HAP-1 (cell line): ENCODE measurements around the gene GRP.

ENCODE experiments used
- DNase-seq, 2 experiments: peaks; one replicate each; pipeline ENCODE4 v3.0.0-alpha.2; 2016 to 2020; ENCODE audit warnings: low spot score in 2 of 2
- H3K27me3 ChIP-seq: fragments of 250-450 bp; sonication (Bioruptor Pico); 2 replicates; pipeline ENCODE4 v1.5.1; 2020; ENCODE audit warnings: low read depth, mild to moderate bottlenecking, moderate library complexity
- H3K36me3 ChIP-seq: fragments of 250-450 bp; sonication (Bioruptor Pico); replicated peaks from 2 replicates; pipeline ENCODE4 v1.5.1; 2020; ENCODE audit warnings: mild to moderate bottlenecking
- H3K4me1 ChIP-seq: fragments of 250-450 bp; sonication (Bioruptor Pico); 2 replicates; pipeline ENCODE4 v1.5.1; 2020; ENCODE audit warnings: mild to moderate bottlenecking
- H3K4me3 ChIP-seq: fragments of 250-450 bp; sonication (Bioruptor Pico); 2 replicates; pipeline ENCODE4 v1.5.1; 2020; ENCODE audit warnings: mild to moderate bottlenecking, moderate library complexity
- H3K9me3 ChIP-seq: fragments of 250-450 bp; sonication (Bioruptor Pico); 2 replicates; pipeline ENCODE4 v1.5.1; 2020; ENCODE audit warnings: mild to moderate bottlenecking, moderate library complexity
- in situ Hi-C: fragments of 300-500 bp; cut with MboI; formaldehyde crosslinking; loops from 3 replicates; pipeline ENCODE4 v1.14.3; 2020; ENCODE audit warnings: low sequenced_read_pairs, inconsistent platforms, mixed read lengths

GRP gene

GRCh38 chr18:59219672-59220163, at the start of gene GRP:
GRP (plus strand) TSS chr18:59220158; CDS start chr18:59220266, 108 bp downstream.
- Histone ChIP-seq H3K4me1 (no peaks in the 10 kb centered on the region), H3K4me3 (no peak within 1 kb of the TSS), H3K9me3 (no peaks in the 10 kb centered on the region), H3K36me3 (no peaks in the 10 kb centered on the region), H3K27me3 (peaks cover 52% of the 10 kb centered on the region)
- DNase-seq = no peak
- in situ Hi-C loops = no loop called here

- Histone ChIP-seq H3K36me3 (no peaks in the 10 kb centered on the region), H3K27me3 (no peaks in the 10 kb centered on the region), H3K4me3 (no peak overlapping the region), H3K4me1 (no peaks in the 10 kb centered on the region), H3K9me3 (no peaks in the 10 kb centered on the region)
- in situ Hi-C loops = no loop called here
- no peak for DNase-seq
These were observed 47.2 kb upstream of the GRP start for GRCh38 chr18:59172664-59173249.

- in situ Hi-C loops = no loop called here
- no peaks in the 10 kb centered on the region for H3K4me1 ChIP-seq
- no peaks in the 10 kb centered on the region for H3K27me3 ChIP-seq
- no peak for DNase-seq
- no peaks in the 10 kb centered on the region for H3K9me3 ChIP-seq
- no peaks in the 10 kb centered on the region for H3K36me3 ChIP-seq
- no peak overlapping the region for H3K4me3 ChIP-seq
These were observed 42.5 kb upstream of the GRP start for GRCh38 chr18:59177485-59177884.

- in situ Hi-C loops = no loop called here
These were observed 39.7 kb upstream of the GRP start for GRCh38 chr18:59180150-59180845.

GRCh38 chr18:59182673-59183072, 37.3 kb upstream of the GRP start:
- Histone ChIP-seq H3K9me3 (no peaks in the 10 kb centered on the region), H3K4me3 (no peak overlapping the region), H3K27me3 (no peaks in the 10 kb centered on the region), H3K36me3 (no peaks in the 10 kb centered on the region), H3K4me1 (no peaks in the 10 kb centered on the region)
- in situ Hi-C loops = no loop called here
- no peak for DNase-seq

More at GRCh38 chr18:59180150-59180845, 39.7 kb upstream of the GRP start:
- no peaks in the 10 kb centered on the region for H3K36me3 ChIP-seq
- no peaks in the 10 kb centered on the region for H3K27me3 ChIP-seq
- DNase-seq = no peak
- no peaks in the 10 kb centered on the region for H3K9me3 ChIP-seq
- no peak overlapping the region for H3K4me3 ChIP-seq
- no peaks in the 10 kb centered on the region for H3K4me1 ChIP-seq

GRCh38 chr18:59189008-59189407, 30.9 kb upstream of the GRP start:
- Histone ChIP-seq H3K4me1 (no peaks in the 10 kb centered on the region), H3K4me3 (no peak overlapping the region), H3K27me3 (no peaks in the 10 kb centered on the region), H3K36me3 (no peaks in the 10 kb centered on the region), H3K9me3 (no peaks in the 10 kb centered on the region)
- DNase-seq = no peak
- in situ Hi-C loops = no loop called here

- Histone ChIP-seq H3K4me1 (no peaks in the 10 kb centered on the region), H3K36me3 (no peaks in the 10 kb centered on the region), H3K27me3 (no peaks in the 10 kb centered on the region), H3K9me3 (no peaks in the 10 kb centered on the region), H3K4me3 (no peak overlapping the region)
- no peak for DNase-seq
- in situ Hi-C loops = no loop called here
These were observed 30.2 kb upstream of the GRP start for GRCh38 chr18:59189746-59190145.

GRCh38 chr18:59196161-59196725, 23.7 kb upstream of the GRP start:
- DNase-seq = no peak
- in situ Hi-C loops = no loop called here
- no peaks in the 10 kb centered on the region; the same call in 1 of the 2 replicates for H3K27me3 ChIP-seq

GRCh38 chr18:59197636-59198035, 22.3 kb upstream of the GRP start:
- DNase-seq = no peak
- H3K9me3 ChIP-seq = no peaks in the 10 kb centered on the region
- in situ Hi-C loops = no loop called here
- H3K36me3 ChIP-seq = no peaks in the 10 kb centered on the region
- H3K4me3 ChIP-seq = no peak overlapping the region
- no peaks in the 10 kb centered on the region for H3K4me1 ChIP-seq
- H3K27me3 ChIP-seq = no peaks in the 10 kb centered on the region; the same call in 1 of the 2 replicates

More at GRCh38 chr18:59196161-59196725, 23.7 kb upstream of the GRP start:
- no peaks in the 10 kb centered on the region for H3K36me3 ChIP-seq
- H3K4me3 ChIP-seq = no peak overlapping the region
- H3K9me3 ChIP-seq = no peaks in the 10 kb centered on the region
- H3K4me1 ChIP-seq = no peaks in the 10 kb centered on the region

GRCh38 chr18:59198215-59198614, 21.7 kb upstream of the GRP start:
- H3K36me3 ChIP-seq = no peaks in the 10 kb centered on the region
- DNase-seq = no peak
- in situ Hi-C loops = no loop called here
- H3K4me1 ChIP-seq = no peaks in the 10 kb centered on the region
- H3K9me3 ChIP-seq = no peaks in the 10 kb centered on the region
- no peaks in the 10 kb centered on the region; the same call in 1 of the 2 replicates for H3K27me3 ChIP-seq
- H3K4me3 ChIP-seq = no peak overlapping the region

- DNase-seq = no peak
- H3K9me3 ChIP-seq = no peaks in the 10 kb centered on the region
- H3K4me3 ChIP-seq = no peak overlapping the region
- H3K36me3 ChIP-seq = no peaks in the 10 kb centered on the region
- no peaks in the 10 kb centered on the region for H3K4me1 ChIP-seq
- in situ Hi-C loops = no loop called here
- H3K27me3 ChIP-seq = no peaks in the 10 kb centered on the region; the same call in 1 of the 2 replicates
These were observed 19.2 kb upstream of the GRP start for GRCh38 chr18:59200787-59201186.

- in situ Hi-C loops = no loop called here
- no peaks in the 10 kb centered on the region for H3K9me3 ChIP-seq
- H3K27me3 ChIP-seq = no peaks in the 10 kb centered on the region; the same call in 1 of the 2 replicates
- H3K36me3 ChIP-seq = no peaks in the 10 kb centered on the region
- no peak overlapping the region for H3K4me3 ChIP-seq
- no peak for DNase-seq
- no peaks in the 10 kb centered on the region for H3K4me1 ChIP-seq
These were observed 17.6 kb upstream of the GRP start for GRCh38 chr18:59202258-59202820.

GRCh38 chr18:59207506-59207905, 12.5 kb upstream of the GRP start:
- in situ Hi-C loops = no loop called here
- no peak for DNase-seq
- H3K9me3 ChIP-seq = no peaks in the 10 kb centered on the region
- no peaks in the 10 kb centered on the region for H3K27me3 ChIP-seq
- no peaks in the 10 kb centered on the region for H3K36me3 ChIP-seq
- H3K4me1 ChIP-seq = no peaks in the 10 kb centered on the region
- H3K4me3 ChIP-seq = no peak overlapping the region

- no peak for DNase-seq
- Histone ChIP-seq H3K4me3 (no peak overlapping the region), H3K36me3 (no peaks in the 10 kb centered on the region), H3K27me3 (no peaks in the 10 kb centered on the region; the same call in 1 of the 2 replicates), H3K4me1 (no peaks in the 10 kb centered on the region), H3K9me3 (no peaks in the 10 kb centered on the region)
- in situ Hi-C loops = no loop called here
These were observed 11.3 kb upstream of the GRP start for GRCh38 chr18:59208602-59209125.
